ENCODE data around the gene PTPRM. TPM values are rescaled to one million over a fixed set of nuclear protein-coding genes. Genes with fewer than 3 reads are reported as not detected.

The PTPRM gene
- total RNA-seq, 1 donor from 2014 or later: 1.00 TPM

- DNase-seq: no peak
- H3K27ac Mint-ChIP-seq: no peak overlapping the region
- no peaks in the 10 kb centered on the region for H3K4me1 Mint-ChIP-seq
- H3K4me3 Mint-ChIP-seq: no peak overlapping the region
- ChIA-PET POLR2A (no interaction called here), CTCF (no interaction called here)
- H3K27me3 Mint-ChIP-seq: no peaks in the 10 kb centered on the region
- intact Hi-C loops (cut with micrococcal nuclease): no loop called here
- no peak for TF ChIP-seq CTCF (IDR thresholded peaks at IDR 0.05)
- ATAC-seq (ENCODE audit: low read depth): no peak
- no peaks in the 10 kb centered on the region for H3K36me3 Mint-ChIP-seq (ENCODE audit: low read depth)
- peaks cover 12% of the 10 kb centered on the region for H3K9me3 Mint-ChIP-seq
Measured at GRCh38 chr18:7844017-7844416, 276.9 kb downstream of the PTPRM start.

- TF ChIP-seq CTCF (IDR thresholded peaks at IDR 0.05): no peak
- Mint-ChIP-seq H3K4me1 (no peaks in the 10 kb centered on the region), H3K27ac (no peak overlapping the region), H3K9me3 (peaks cover 12% of the 10 kb centered on the region), H3K4me3 (no peak overlapping the region), H3K36me3 (ENCODE audit: low read depth) (no peaks in the 10 kb centered on the region), H3K27me3 (no peaks in the 10 kb centered on the region)
- DNase-seq (no peak), ATAC-seq (ENCODE audit: low read depth) (no peak)
- intact Hi-C loops (cut with micrococcal nuclease): no loop called here
- POLR2A ChIA-PET: no interaction called here
- CTCF ChIA-PET: no interaction called here
Measured at GRCh38 chr18:7844418-7844817, 277.3 kb downstream of the PTPRM start.

- no peak overlapping the region for H3K27ac Mint-ChIP-seq
- POLR2A ChIA-PET: no interaction called here
- DNase-seq: no peak
Measured at GRCh38 chr18:7846335-7846734, 279.2 kb downstream of the PTPRM start.

GRCh38 chr18:7847357-7848053 is 280.4 kb downstream of the PTPRM start:
- CTCF ChIA-PET: no interaction called here
- no peaks in the 10 kb centered on the region for H3K36me3 Mint-ChIP-seq (ENCODE audit: low read depth)
- intact Hi-C loops (cut with micrococcal nuclease): no loop called here
- H3K27me3 Mint-ChIP-seq: no peaks in the 10 kb centered on the region
- peaks cover 17% of the 10 kb centered on the region for H3K9me3 Mint-ChIP-seq
- POLR2A ChIA-PET: no interaction called here
- no peak overlapping the region for H3K4me3 Mint-ChIP-seq
- no peak overlapping the region for H3K27ac Mint-ChIP-seq
- DNase-seq (no peak), ATAC-seq (ENCODE audit: low read depth) (no peak)
- no peaks in the 10 kb centered on the region for H3K4me1 Mint-ChIP-seq
- no peak for TF ChIP-seq CTCF (IDR thresholded peaks at IDR 0.05)

More at GRCh38 chr18:7846335-7846734, 279.2 kb downstream of the PTPRM start:
- H3K4me1 Mint-ChIP-seq: no peaks in the 10 kb centered on the region
- ATAC-seq (ENCODE audit: low read depth): no peak
- TF ChIP-seq CTCF (IDR thresholded peaks at IDR 0.05): no peak
- no peaks in the 10 kb centered on the region for H3K27me3 Mint-ChIP-seq
- intact Hi-C loops (cut with micrococcal nuclease): no loop called here
- CTCF ChIA-PET: no interaction called here
- no peak overlapping the region for H3K4me3 Mint-ChIP-seq
- H3K9me3 Mint-ChIP-seq: peaks cover 12% of the 10 kb centered on the region
- no peaks in the 10 kb centered on the region for H3K36me3 Mint-ChIP-seq (ENCODE audit: low read depth)

- intact Hi-C loops (cut with micrococcal nuclease): no loop called here
- Mint-ChIP-seq H3K9me3 (peaks cover 17% of the 10 kb centered on the region), H3K36me3 (ENCODE audit: low read depth) (no peaks in the 10 kb centered on the region), H3K4me1 (no peaks in the 10 kb centered on the region), H3K4me3 (no peak overlapping the region), H3K27ac (no peak overlapping the region), H3K27me3 (no peaks in the 10 kb centered on the region)
- CTCF ChIA-PET: no interaction called here
- ATAC-seq (ENCODE audit: low read depth) (no peak), DNase-seq (no peak)
- TF ChIP-seq CTCF (IDR thresholded peaks at IDR 0.05): no peak
- POLR2A ChIA-PET: no interaction called here
Measured at GRCh38 chr18:7848054-7848412, 280.9 kb downstream of the PTPRM start.

Data from activated B cell treated with CpG ODN at 0.5 μM for 24 hours (primary cell).